HPDE6-E6E7 (cell line): Measurements from ENCODE around the gene ATXN7.

Experiments
- DNase-seq: peaks from one replicate; pipeline ENCODE4 v3.0.0; 2011; ENCODE audit warnings: missing footprints; ENCODE audit errors: extremely low spot score

The ATXN7 gene

DNA sequence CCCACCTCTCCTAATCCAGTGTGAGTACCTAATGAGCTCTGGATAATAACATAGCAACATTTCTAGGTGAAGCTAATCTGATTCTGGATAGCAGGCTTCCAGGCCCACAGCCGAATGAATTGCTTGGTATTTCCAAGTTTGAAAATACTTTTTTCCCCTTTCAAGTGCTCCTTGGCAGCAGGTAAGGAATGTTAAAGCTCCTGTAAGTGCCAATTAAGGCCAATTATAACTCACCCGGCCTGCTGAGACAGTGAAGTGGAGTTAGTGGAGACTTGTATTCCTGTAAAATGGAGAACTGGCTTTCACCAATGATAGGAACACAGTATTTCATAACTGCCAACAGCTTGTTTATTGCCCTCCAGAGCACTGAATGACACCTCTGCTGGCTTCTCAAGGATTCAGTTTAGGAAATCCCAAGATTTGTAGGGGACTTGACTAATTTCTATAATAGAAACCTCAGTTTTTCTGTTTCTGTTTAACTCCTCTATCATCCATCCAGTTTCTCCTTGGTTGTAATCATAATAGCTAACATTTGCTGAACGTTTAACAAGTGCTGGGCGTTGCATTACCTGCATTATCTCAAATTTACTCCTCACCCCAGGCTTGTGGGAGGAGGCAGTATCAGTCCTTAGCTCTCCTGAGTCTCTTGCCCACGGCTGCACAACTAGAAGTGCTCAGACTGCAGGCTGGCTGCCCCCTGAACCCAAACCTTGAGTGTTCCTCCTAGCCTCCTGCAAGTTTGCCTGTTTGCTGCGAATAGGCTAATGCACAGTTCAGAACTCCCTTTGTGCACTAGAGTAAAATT, 101.2 kb downstream of the ATXN7 start:
- DNase-seq: no peak

- no peak for DNase-seq
Observed at GRCh38 chr3:63966007-63966406, 102.3 kb downstream of the ATXN7 start.

GRCh38 chr3:63966871-63967270, 103.2 kb downstream of the ATXN7 start:
- DNase-seq: no peak

GRCh38 chr3:63967675-63968611, 104.3 kb downstream of the ATXN7 start:
- no peak for DNase-seq

- DNase-seq: no peak
Observed at GRCh38 chr3:63968612-63969350, 105.1 kb downstream of the ATXN7 start.

GRCh38 chr3:63969876-63970275, 106.2 kb downstream of the ATXN7 start:
- no peak for DNase-seq

GRCh38 chr3:63970631-63971475, 107.2 kb downstream of the ATXN7 start:
- DNase-seq: no peak

GRCh38 chr3:63972196-63972595, 108.5 kb downstream of the ATXN7 start:
- DNase-seq: no peak

DNA sequence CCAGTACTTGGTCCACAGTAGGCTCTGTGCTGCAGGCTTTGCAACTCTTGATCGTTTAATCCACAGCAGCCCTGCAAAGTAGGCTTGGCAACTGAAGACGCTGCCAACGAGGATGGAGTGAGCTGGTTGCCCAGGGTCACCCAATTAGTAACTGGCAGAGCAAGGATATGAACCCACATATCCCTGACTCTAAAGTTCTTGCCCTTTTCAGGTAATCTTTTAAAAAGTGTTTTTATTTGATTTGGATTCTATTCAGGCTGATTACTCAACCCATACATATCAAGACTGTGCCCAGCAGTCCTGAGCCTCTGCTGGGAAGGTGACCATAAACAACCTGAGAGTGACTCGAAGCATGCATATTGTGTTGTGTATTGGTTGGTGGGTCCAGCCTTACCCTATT, 109.3 kb downstream of the ATXN7 start:
- DNase-seq: no peak

GRCh38 chr3:63973406-63973805, 109.7 kb downstream of the ATXN7 start:
- DNase-seq: no peak

DNA sequence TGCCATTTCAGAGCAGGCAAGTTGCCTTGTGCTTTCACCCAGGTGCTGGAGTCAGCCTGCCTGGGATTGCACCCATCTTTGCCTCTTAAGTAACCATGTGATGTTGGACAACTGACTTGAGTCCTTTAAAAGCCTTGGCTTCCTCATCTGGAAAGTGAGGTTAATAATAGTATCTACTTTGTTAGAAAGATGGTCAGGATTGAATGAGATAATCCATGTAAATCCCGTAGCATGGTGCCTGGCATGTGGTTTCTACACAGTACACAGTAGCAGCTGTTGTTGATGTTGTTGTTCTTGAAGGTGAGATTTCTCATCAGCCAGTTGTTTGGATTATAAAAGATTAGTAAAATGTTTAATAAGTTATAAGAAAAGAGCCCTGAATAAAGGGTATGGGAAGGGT, 110.8 kb downstream of the ATXN7 start:
- DNase-seq: no peak

- DNase-seq: peak; percentile 6
Observed at GRCh38 chr3:63975723-63976122, 112.1 kb downstream of the ATXN7 start.

GRCh38 chr3:63976161-63976871, 112.6 kb downstream of the ATXN7 start:
- peak; percentile 12 for DNase-seq

GRCh38 chr3:63976872-63977200, 113.2 kb downstream of the ATXN7 start:
- no peak for DNase-seq

DNA sequence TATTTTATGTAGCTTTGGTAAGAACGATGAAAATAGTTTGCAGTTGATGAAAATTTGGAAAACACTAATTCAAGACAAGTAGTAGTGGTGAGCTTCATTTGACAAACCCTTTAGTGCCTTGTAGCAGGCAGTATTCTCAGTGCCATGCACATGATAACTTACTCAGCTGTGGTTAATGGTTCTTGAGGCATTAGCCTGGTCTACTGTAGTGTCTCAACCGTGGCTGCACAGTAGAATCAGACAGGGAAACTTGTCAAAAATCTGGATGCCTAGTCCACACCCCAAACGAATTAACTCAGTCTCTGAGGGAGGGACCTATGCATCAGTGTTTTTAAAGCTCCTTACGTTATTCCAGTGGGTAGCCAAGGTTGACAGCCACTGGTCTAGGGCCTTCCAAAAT, 114.2 kb downstream of the ATXN7 start:
- no peak for DNase-seq

- no peak for DNase-seq
Observed at GRCh38 chr3:63979093-63979885, 115.6 kb downstream of the ATXN7 start.

GRCh38 chr3:63980019-63980418, 116.4 kb downstream of the ATXN7 start:
- DNase-seq: no peak

DNA sequence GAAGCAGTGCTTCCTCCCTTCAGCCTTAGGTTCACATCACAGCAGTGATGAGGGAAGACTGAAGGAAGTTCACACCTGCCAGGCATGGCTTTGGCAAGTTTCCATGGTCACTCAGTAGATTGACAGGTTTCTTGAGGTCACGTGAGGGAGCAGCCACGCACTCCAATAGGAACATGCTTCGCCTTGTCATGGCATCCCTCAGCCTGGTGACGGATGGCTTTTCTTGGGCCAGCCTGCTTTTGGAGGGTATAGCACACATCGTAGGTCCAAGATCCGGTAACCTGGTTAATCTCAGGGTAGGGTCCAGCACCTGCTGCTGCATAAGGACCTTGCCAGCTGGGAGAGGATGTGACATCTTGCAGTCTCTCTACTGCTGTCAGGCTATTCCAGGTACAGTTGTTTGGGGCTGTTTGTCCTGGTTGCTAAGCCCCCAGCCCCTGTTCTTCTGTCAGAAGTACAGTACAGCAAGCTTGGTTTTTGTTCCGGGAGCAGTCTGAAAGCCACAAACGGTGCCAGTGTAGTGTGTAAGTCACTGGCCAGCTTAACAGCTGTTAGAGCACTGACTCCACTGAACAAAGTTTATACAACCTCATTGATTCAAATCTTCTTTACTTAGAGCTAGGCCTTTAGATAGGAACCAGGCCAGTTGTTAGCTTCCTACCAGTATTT, 117.3 kb downstream of the ATXN7 start:
- DNase-seq: no peak

DNA sequence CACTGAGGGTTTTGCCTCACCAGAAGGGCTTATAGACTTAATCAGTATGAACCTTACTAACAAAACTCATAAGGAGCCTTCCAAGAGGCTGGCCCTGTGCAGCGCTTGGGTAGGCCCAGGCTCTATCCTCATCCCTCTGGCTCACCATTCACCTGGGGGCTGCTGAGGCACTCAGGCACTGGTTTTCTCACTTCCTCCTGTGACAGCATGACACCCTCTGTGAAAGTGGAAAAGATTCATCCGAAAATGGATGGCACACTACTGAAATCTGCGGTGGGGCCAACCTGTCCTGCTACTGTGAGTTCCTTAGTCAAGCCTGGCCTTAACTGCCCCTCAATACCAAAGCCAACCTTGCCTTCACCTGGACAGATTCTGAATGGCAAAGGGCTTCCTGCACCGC, 118.3 kb downstream of the ATXN7 start:
- DNase-seq: no peak
